IMR-90 (cell line): ENCODE data around the gene MAOB. TPM values are rescaled to one million over a fixed set of nuclear protein-coding genes. Genes with fewer than 3 reads are reported as not detected.

ENCODE experiments used
- ATAC-seq: fragments of 200-7000 bp; cut with Tn5 transposase; 2 replicates; pipeline ENCODE4 v1.9.1; 2020; ENCODE audit warnings: low read depth, mild to moderate bottlenecking, moderate library complexity
- BruUV-seq: library from RNA; stranded (reverse); fragments of 400-500 nt; replicated peaks from 2 replicates; lab custom pipeline; 2021; lab: Mats Ljungman, UMichigan
- CTCF ChIA-PET: fragments of 300-600 bp; formaldehyde crosslinking; extraction: SDS; loops from one replicate; lab custom pipeline; 2021; ENCODE audit warnings: antibody characterized with exemption; lab: Yijun Ruan, JAX
- POLR2A ChIA-PET: fragments of 300-600 bp; sonication (Branson Sonifier 250); formaldehyde crosslinking; loops from one replicate; lab custom pipeline; 2022; ENCODE audit warnings: antibody characterized with exemption; ENCODE audit not compliant: unreplicated experiment; lab: Charles Lee
- DNase-seq: peaks from one replicate; pipeline ENCODE4 v3.0.0; 2013
- H2AFZ ChIP-seq: replicated peaks from 2 replicates; pipeline ENCODE3; 2013; ENCODE audit warnings: low read length, mild to moderate bottlenecking; ENCODE audit not compliant: poor library complexity
- H2AK5ac ChIP-seq: 2 replicates; pipeline ENCODE4 v1.6.1; 2013; ENCODE audit warnings: low read depth, low read length, inconsistent platforms
- H2AK9ac ChIP-seq: replicated peaks from 2 replicates; pipeline ENCODE3; 2013; ENCODE audit warnings: mild to moderate bottlenecking, low read depth, low read length, moderate library complexity; ENCODE audit not compliant: poor library complexity
- H2BK120ac ChIP-seq: 2 replicates; pipeline ENCODE4 v1.6.1; 2013; ENCODE audit warnings: low read depth, low read length, inconsistent platforms
- H2BK15ac ChIP-seq: 3 replicates; pipeline ENCODE4 v1.6.1; 2013; ENCODE audit warnings: low read depth, low read length, inconsistent platforms
- H2BK20ac ChIP-seq: 2 replicates; pipeline ENCODE4 v1.6.1; 2013; ENCODE audit warnings: low read depth, mild to moderate bottlenecking, inconsistent platforms, low read length, moderate library complexity
- H2BK5ac ChIP-seq: 2 replicates; pipeline ENCODE4 v1.6.1; 2013; ENCODE audit warnings: mild to moderate bottlenecking, low read depth, low read length, inconsistent platforms; ENCODE audit not compliant: poor library complexity, severe bottlenecking
- H3K14ac ChIP-seq: replicated peaks from 2 replicates; pipeline ENCODE4 v1.6.1; 2013; ENCODE audit warnings: low read depth, low read length, inconsistent platforms
- H3K18ac ChIP-seq: 2 replicates; pipeline ENCODE4 v1.6.1; 2013; ENCODE audit warnings: low read depth, low read length, control low read depth
- H3K23ac ChIP-seq: 2 replicates; pipeline ENCODE4 v1.6.1; 2013; ENCODE audit warnings: low read depth, low read length, inconsistent platforms
- H3K27ac ChIP-seq: 2 replicates; pipeline ENCODE4 v1.5.1; 2013; ENCODE audit warnings: mild to moderate bottlenecking, control low read depth, low read length; ENCODE audit not compliant: insufficient read depth
- H3K27me3 ChIP-seq: 2 replicates; pipeline ENCODE4 v1.6.1; 2013; ENCODE audit warnings: low read length; ENCODE audit not compliant: control insufficient read depth, insufficient read depth
- H3K36me3 ChIP-seq: 2 replicates; pipeline ENCODE4 v1.6.1; 2013; ENCODE audit warnings: low read length, mixed read lengths; ENCODE audit not compliant: control insufficient read depth, insufficient read depth
- H3K4ac ChIP-seq: 2 replicates; pipeline ENCODE4 v1.6.1; 2013; ENCODE audit warnings: low read depth, low read length, inconsistent platforms
- H3K4me1 ChIP-seq: 2 replicates; pipeline ENCODE4 v1.6.1; 2013; ENCODE audit warnings: low read length, mixed read lengths; ENCODE audit not compliant: control insufficient read depth, insufficient read depth
- H3K4me2 ChIP-seq: 2 replicates; pipeline ENCODE4 v1.6.1; 2013; ENCODE audit warnings: low read depth, mild to moderate bottlenecking, control low read depth, low read length, moderate library complexity
- H3K4me3 ChIP-seq: 2 replicates; pipeline ENCODE4 v1.5.1; 2013; ENCODE audit warnings: low read depth, mild to moderate bottlenecking, control low read depth, low read length, moderate library complexity; ENCODE audit not compliant: insufficient read depth
- H3K56ac ChIP-seq: 2 replicates; pipeline ENCODE4 v1.6.1; 2013; ENCODE audit warnings: low read length, inconsistent platforms; ENCODE audit not compliant: insufficient read depth; ENCODE audit errors: extremely low read depth
- H3K79me1 ChIP-seq, 2 experiments: 2 replicates each; pipeline ENCODE4 v1.6.1; 2013; ENCODE audit warnings: low read length in 2 of 2, inconsistent platforms in 1 of 2, low read depth in 1 of 2
- H3K9ac ChIP-seq: 2 replicates; pipeline ENCODE4 v1.6.1; 2013; ENCODE audit warnings: low read depth, low read length, control low read depth
- H3K9me1 ChIP-seq: 2 replicates; pipeline ENCODE4 v1.6.1; 2013; ENCODE audit warnings: low read length, inconsistent platforms; ENCODE audit not compliant: insufficient read depth
- H3K9me3 ChIP-seq: 2 replicates; pipeline ENCODE4 v1.6.1; 2013; ENCODE audit warnings: low read length; ENCODE audit not compliant: control insufficient read depth, insufficient read depth
- H4K20me1 ChIP-seq: 2 replicates; pipeline ENCODE4 v1.6.1; 2013; ENCODE audit warnings: low read length, inconsistent platforms; ENCODE audit not compliant: insufficient read depth
- H4K5ac ChIP-seq: 2 replicates; pipeline ENCODE4 v1.6.1; 2013; ENCODE audit warnings: mild to moderate bottlenecking, low read depth, low read length, control low read depth
- H4K8ac ChIP-seq, 2 experiments: 2 replicates each; pipeline ENCODE4 v1.6.1; 2013; ENCODE audit warnings: low read depth in 2 of 2, low read length in 2 of 2, control low read depth in 1 of 2, inconsistent platforms in 1 of 2
- H4K91ac ChIP-seq: 2 replicates; pipeline ENCODE4 v1.6.1; 2013; ENCODE audit warnings: low read depth, low read length, inconsistent platforms; ENCODE audit not compliant: insufficient read depth
- BHLHE40 ChIP-seq: fragments of 150-350 bp; IDR thresholded peaks from 2 replicates; pipeline ENCODE4 v1.6.1; 2016; ENCODE audit warnings: mild to moderate bottlenecking, low read depth, low read length
- CEBPB ChIP-seq: IDR thresholded peaks from 2 replicates; pipeline ENCODE4 v1.6.1; 2012; ENCODE audit warnings: low read depth, low read length, improper control_type of control experiment
- CHD1 ChIP-seq: IDR thresholded peaks from 2 replicates; pipeline ENCODE4 v1.6.1; 2012; ENCODE audit warnings: low read depth, low read length, improper control_type of control experiment
- FOS ChIP-seq: fragments of 150-350 bp; IDR thresholded peaks from 2 replicates; pipeline ENCODE4 v1.6.1; 2016; ENCODE audit warnings: low read depth, low read length
- MAFK ChIP-seq: IDR thresholded peaks from 2 replicates; pipeline ENCODE4 v1.6.1; 2012; ENCODE audit warnings: low read depth, low read length, improper control_type of control experiment
- MAZ ChIP-seq: IDR thresholded peaks from 2 replicates; pipeline ENCODE4 v1.6.1; 2012; ENCODE audit warnings: low read depth, mild to moderate bottlenecking, low read length, improper control_type of control experiment, moderate library complexity, borderline replicate concordance
- MXI1 ChIP-seq: IDR thresholded peaks from 2 replicates; pipeline ENCODE4 v1.6.1; 2012; ENCODE audit warnings: low read depth, mild to moderate bottlenecking, low read length, moderate library complexity, borderline replicate concordance
- NFE2L2 ChIP-seq: fragments of 150-350 bp; IDR thresholded peaks from 2 replicates; pipeline ENCODE4 v1.6.1; 2016; ENCODE audit warnings: low read depth, mild to moderate bottlenecking, low read length
- POLR2A ChIP-seq: IDR thresholded peaks from 2 replicates; pipeline ENCODE4 v1.6.1; 2012; ENCODE audit warnings: mild to moderate bottlenecking, low read depth, low read length
- RAD21 ChIP-seq: IDR thresholded peaks from 2 replicates; pipeline ENCODE4 v1.6.1; 2012; ENCODE audit warnings: low read length, improper control_type of control experiment
- RCOR1 ChIP-seq: IDR thresholded peaks from 2 replicates; pipeline ENCODE4 v1.6.1; 2012; ENCODE audit warnings: mild to moderate bottlenecking, low read length, improper control_type of control experiment; ENCODE audit not compliant: insufficient replicate concordance
- RFX5 ChIP-seq: IDR thresholded peaks from 2 replicates; pipeline ENCODE4 v1.8.0; 2012; ENCODE audit warnings: low read depth, mild to moderate bottlenecking, low read length, moderate library complexity
- SMC3 ChIP-seq: fragments of 150-350 bp; IDR thresholded peaks from 2 replicates; pipeline ENCODE4 v1.6.1; 2016; ENCODE audit warnings: low read depth, mild to moderate bottlenecking, antibody characterized with exemption, low read length, moderate library complexity
- WGBS, 2 experiments: methylation state at CpG; one replicate each; pipeline versions ENCODE4 v1.1.5 to v1.1.7; 2013; ENCODE audit warnings: missing lambda C conversion rate in 2 of 2; ENCODE audit not compliant: insufficient read length in 1 of 2; ENCODE audit errors: extremely low coverage in 2 of 2; 5-methylcytosine and 5-hydroxymethylcytosine counted together
- dilution Hi-C: fragments of 300-500 bp; cut with HindIII; formaldehyde crosslinking; loops from one replicate; pipeline ENCODE4 v1.14.3; 2018; ENCODE audit warnings: low sequenced_read_pairs; ENCODE audit not compliant: unreplicated experiment
- in situ Hi-C: fragments of 300-500 bp; cut with MboI; formaldehyde crosslinking; loops from 3 replicates; pipeline ENCODE4 v1.14.3; 2019; ENCODE audit warnings: low sequenced_read_pairs, inconsistent platforms, mixed read lengths
- intact Hi-C: fragments of 100-400 bp; cut with micrococcal nuclease; formaldehyde crosslinking; loops from 2 replicates; pipeline ENCODE4 v1.10.0; 2022
- polyA plus RNA-seq, 3 experiments: library from polyadenylated mRNA; depleted of rRNA; stranded (reverse); fragments of >200 nt; gene quantifications; 2 replicates each; pipeline ENCODE4 v1.2.3, GENCODE V29; 2012; ENCODE audit warnings: low replicate concordance in 1 of 3
- total RNA-seq: library from RNA; depleted of rRNA; stranded (reverse); fragments of >200 nt; gene quantifications from 2 replicates; pipeline ENCODE4 v1.2.3, GENCODE V29; 2012
- TF ChIP-seq, protein P1 (sequence below): conservative IDR thresholded peaks from 2 replicates; pipeline ENCODE4 v1.5.1; 2012; ENCODE audit warnings: mild to moderate bottlenecking, low read depth, low read length, improper control_type of control experiment
- TF ChIP-seq, protein P2 (sequence below): fragments of 150-350 bp; IDR thresholded peaks from 2 replicates; pipeline ENCODE4 v1.6.1; 2016; ENCODE audit warnings: low read depth, mild to moderate bottlenecking, low read length, moderate library complexity, borderline replicate concordance
- TF ChIP-seq, protein P3 (sequence below): fragments of 150-350 bp; IDR thresholded peaks from 2 replicates; pipeline ENCODE4 v1.6.1; 2017; ENCODE audit warnings: mild to moderate bottlenecking, antibody characterized with exemption, low read length, low read depth

The MAOB gene
- total and polyA plus RNA-seq, 2 of the 4 experiments (the other 2 are of a cell fraction): 0.36 to 0.46 TPM

GRCh38 chrX:43743100-43743822, 139.0 kb downstream of the MAOB start:
- no peaks in the 10 kb centered on the region for H3K36me3 ChIP-seq
- no peaks in the 10 kb centered on the region for H3K9me1 ChIP-seq
- no peak overlapping the region for H3K9ac ChIP-seq
- no peak overlapping the region for H3K14ac ChIP-seq
- no peak overlapping the region for H2BK20ac ChIP-seq
- POLR2A ChIA-PET: no interaction called here
- no peak overlapping the region for H2AK5ac ChIP-seq
- BruUV-seq: no TSS peak
- peaks cover 4% of the 10 kb centered on the region for H3K27me3 ChIP-seq
- H3K56ac ChIP-seq: no peak overlapping the region
- ATAC-seq: no peak
- H3K27ac ChIP-seq: no peak overlapping the region
- intact Hi-C loops: no loop called here
- no peak overlapping the region for H3K4ac ChIP-seq
- H2BK15ac ChIP-seq: no peak overlapping the region
- H3K4me1 ChIP-seq: no peaks in the 10 kb centered on the region
- no peak overlapping the region for H2BK120ac ChIP-seq
- H4K8ac ChIP-seq: no peak overlapping the region
- H3K79me1 ChIP-seq: no peaks in the 10 kb centered on the region
- no peak overlapping the region for H3K18ac ChIP-seq
- no peak overlapping the region for H2AK9ac ChIP-seq
- H4K20me1 ChIP-seq: no peaks in the 10 kb centered on the region
- in situ Hi-C loops: no loop called here
- H4K5ac ChIP-seq: no peak overlapping the region
- H3K4me3 ChIP-seq: no peak overlapping the region
- no peak overlapping the region for H2AFZ ChIP-seq
- H4K91ac ChIP-seq: no peak overlapping the region
- no peak overlapping the region for H3K23ac ChIP-seq
- dilution Hi-C loops: no loop called here
- DNase-seq: no peak
- no peak overlapping the region for H2BK5ac ChIP-seq
- TF ChIP-seq SMC3: no peak
- TF ChIP-seq POLR2A: no peak
- TF ChIP-seq RFX5: no peak
- no peak for TF ChIP-seq MAZ
- TF ChIP-seq, protein P1, sequence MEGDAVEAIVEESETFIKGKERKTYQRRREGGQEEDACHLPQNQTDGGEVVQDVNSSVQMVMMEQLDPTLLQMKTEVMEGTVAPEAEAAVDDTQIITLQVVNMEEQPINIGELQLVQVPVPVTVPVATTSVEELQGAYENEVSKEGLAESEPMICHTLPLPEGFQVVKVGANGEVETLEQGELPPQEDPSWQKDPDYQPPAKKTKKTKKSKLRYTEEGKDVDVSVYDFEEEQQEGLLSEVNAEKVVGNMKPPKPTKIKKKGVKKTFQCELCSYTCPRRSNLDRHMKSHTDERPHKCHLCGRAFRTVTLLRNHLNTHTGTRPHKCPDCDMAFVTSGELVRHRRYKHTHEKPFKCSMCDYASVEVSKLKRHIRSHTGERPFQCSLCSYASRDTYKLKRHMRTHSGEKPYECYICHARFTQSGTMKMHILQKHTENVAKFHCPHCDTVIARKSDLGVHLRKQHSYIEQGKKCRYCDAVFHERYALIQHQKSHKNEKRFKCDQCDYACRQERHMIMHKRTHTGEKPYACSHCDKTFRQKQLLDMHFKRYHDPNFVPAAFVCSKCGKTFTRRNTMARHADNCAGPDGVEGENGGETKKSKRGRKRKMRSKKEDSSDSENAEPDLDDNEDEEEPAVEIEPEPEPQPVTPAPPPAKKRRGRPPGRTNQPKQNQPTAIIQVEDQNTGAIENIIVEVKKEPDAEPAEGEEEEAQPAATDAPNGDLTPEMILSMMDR: no peak
- TF ChIP-seq, protein P2, sequence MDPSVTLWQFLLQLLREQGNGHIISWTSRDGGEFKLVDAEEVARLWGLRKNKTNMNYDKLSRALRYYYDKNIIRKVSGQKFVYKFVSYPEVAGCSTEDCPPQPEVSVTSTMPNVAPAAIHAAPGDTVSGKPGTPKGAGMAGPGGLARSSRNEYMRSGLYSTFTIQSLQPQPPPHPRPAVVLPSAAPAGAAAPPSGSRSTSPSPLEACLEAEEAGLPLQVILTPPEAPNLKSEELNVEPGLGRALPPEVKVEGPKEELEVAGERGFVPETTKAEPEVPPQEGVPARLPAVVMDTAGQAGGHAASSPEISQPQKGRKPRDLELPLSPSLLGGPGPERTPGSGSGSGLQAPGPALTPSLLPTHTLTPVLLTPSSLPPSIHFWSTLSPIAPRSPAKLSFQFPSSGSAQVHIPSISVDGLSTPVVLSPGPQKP: no peak
- no peak for TF ChIP-seq BHLHE40
- TF ChIP-seq CEBPB: no peak
- no peak for TF ChIP-seq CHD1
- no peak for TF ChIP-seq RAD21
- TF ChIP-seq MXI1: no peak
- TF ChIP-seq RCOR1: no peak
- TF ChIP-seq, protein P3, sequence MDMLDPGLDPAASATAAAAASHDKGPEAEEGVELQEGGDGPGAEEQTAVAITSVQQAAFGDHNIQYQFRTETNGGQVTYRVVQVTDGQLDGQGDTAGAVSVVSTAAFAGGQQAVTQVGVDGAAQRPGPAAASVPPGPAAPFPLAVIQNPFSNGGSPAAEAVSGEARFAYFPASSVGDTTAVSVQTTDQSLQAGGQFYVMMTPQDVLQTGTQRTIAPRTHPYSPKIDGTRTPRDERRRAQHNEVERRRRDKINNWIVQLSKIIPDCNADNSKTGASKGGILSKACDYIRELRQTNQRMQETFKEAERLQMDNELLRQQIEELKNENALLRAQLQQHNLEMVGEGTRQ: no peak
- no peak for TF ChIP-seq NFE2L2
- TF ChIP-seq MAFK: no peak
- no peak for TF ChIP-seq FOS
- no peaks in the 10 kb centered on the region for H3K9me3 ChIP-seq
- no CpG with 5 or more reads among the region's 5 CpGs for WGBS, 2 experiments
- no peak overlapping the region for H3K4me2 ChIP-seq
- CTCF ChIA-PET: no interaction called here
